H9 (cell line): ENCODE measurements around the gene KCNAB2. TPM values are rescaled to one million over a fixed set of nuclear protein-coding genes. Genes with fewer than 3 reads are reported as not detected.

ENCODE experiments used
- DNase-seq: peaks from one replicate; pipeline ENCODE4 v3.0.0-alpha.2; 2017
- H2AFZ ChIP-seq: one replicate; pipeline ENCODE4 v1.6.1; 2013; ENCODE audit warnings: mild to moderate bottlenecking, low read length, control low read depth, moderate library complexity
- H2AK5ac ChIP-seq: 2 replicates; pipeline ENCODE4 v1.6.1; 2013; ENCODE audit warnings: low read length, control low read depth, mixed read lengths; ENCODE audit not compliant: insufficient read length
- H2BK120ac ChIP-seq: one replicate; pipeline ENCODE4 v1.6.1; 2013; ENCODE audit warnings: low read depth, mild to moderate bottlenecking, low read length, control low read depth, inconsistent platforms; ENCODE audit not compliant: poor library complexity, severe bottlenecking
- H2BK12ac ChIP-seq: 2 replicates; pipeline ENCODE4 v1.6.1; 2013; ENCODE audit warnings: low read length, control low read depth, mixed read lengths, low read depth; ENCODE audit not compliant: insufficient read length
- H2BK15ac ChIP-seq: 2 replicates; pipeline ENCODE4 v1.6.1; 2013; ENCODE audit warnings: low read depth, low read length, control low read depth
- H2BK20ac ChIP-seq: one replicate; pipeline ENCODE4 v1.6.1; 2013; ENCODE audit warnings: low read depth, mild to moderate bottlenecking, low read length, control low read depth, inconsistent platforms; ENCODE audit not compliant: poor library complexity, severe bottlenecking
- H2BK5ac ChIP-seq: 2 replicates; pipeline ENCODE4 v1.6.1; 2013; ENCODE audit warnings: low read length, control low read depth, mixed read lengths; ENCODE audit not compliant: insufficient read length
- H3K14ac ChIP-seq: 2 replicates; pipeline ENCODE4 v1.6.1; 2013; ENCODE audit warnings: low read length, control low read depth; ENCODE audit not compliant: insufficient read depth
- H3K18ac ChIP-seq: 2 replicates; pipeline ENCODE4 v1.6.1; 2013; ENCODE audit warnings: low read depth, mild to moderate bottlenecking, mixed read lengths, low read length, control low read depth; ENCODE audit not compliant: insufficient read length
- H3K23ac ChIP-seq: 2 replicates; pipeline ENCODE4 v1.6.1; 2013; ENCODE audit warnings: low read length, control low read depth, mixed read lengths, low read depth; ENCODE audit not compliant: insufficient read length
- H3K23me2 ChIP-seq: 2 replicates; pipeline ENCODE4 v1.6.1; 2013; ENCODE audit warnings: low read depth, mild to moderate bottlenecking, mixed read lengths, low read length, control low read depth; ENCODE audit not compliant: insufficient read length, poor library complexity, severe bottlenecking
- H3K27ac ChIP-seq: 2 replicates; pipeline ENCODE4 v1.5.1; 2013; ENCODE audit warnings: low read length, control low read depth, mixed read lengths, low read depth; ENCODE audit not compliant: insufficient read length
- H3K27me3 ChIP-seq: 2 replicates; pipeline ENCODE4 v1.6.1; 2013; ENCODE audit warnings: low read length, control low read depth, inconsistent platforms; ENCODE audit not compliant: insufficient read depth
- H3K4ac ChIP-seq: 2 replicates; pipeline ENCODE4 v1.6.1; 2013; ENCODE audit warnings: low read depth, mild to moderate bottlenecking, control low read depth, inconsistent platforms, low read length, moderate library complexity
- H3K4me1 ChIP-seq: 2 replicates; pipeline ENCODE4 v1.6.1; 2013; ENCODE audit warnings: low read length, control low read depth, inconsistent platforms; ENCODE audit not compliant: insufficient read depth
- H3K4me2 ChIP-seq: 2 replicates; pipeline ENCODE4 v1.6.1; 2013; ENCODE audit warnings: low read length, control low read depth, mixed read lengths; ENCODE audit not compliant: insufficient read length, insufficient read depth
- H3K56ac ChIP-seq: 2 replicates; pipeline ENCODE4 v1.6.1; 2013; ENCODE audit warnings: low read depth, mild to moderate bottlenecking, mixed read lengths, low read length, control low read depth; ENCODE audit not compliant: insufficient read length
- H3K79me1 ChIP-seq: 2 replicates; pipeline ENCODE4 v1.6.1; 2013; ENCODE audit warnings: low read depth, mild to moderate bottlenecking, moderate library complexity, low read length, control low read depth, inconsistent platforms; ENCODE audit not compliant: insufficient read depth, poor library complexity, severe bottlenecking
- H3K79me2 ChIP-seq: 2 replicates; pipeline ENCODE4 v1.6.1; 2013; ENCODE audit warnings: low read length, control low read depth, inconsistent platforms; ENCODE audit not compliant: insufficient read depth
- H3K9ac ChIP-seq: 2 replicates; pipeline ENCODE4 v1.6.1; 2013; ENCODE audit warnings: low read length, control low read depth, mixed read lengths; ENCODE audit not compliant: insufficient read length; ENCODE audit errors: extremely low read depth
- H3K9me3 ChIP-seq: one replicate; pipeline ENCODE4 v1.6.1; 2013; ENCODE audit warnings: low read depth, low read length, inconsistent platforms; ENCODE audit not compliant: control insufficient read depth
- H3T11ph ChIP-seq: one replicate; pipeline ENCODE4 v1.6.1; 2013; ENCODE audit warnings: mild to moderate bottlenecking, low read length, control low read depth, inconsistent platforms
- H4K20me1 ChIP-seq: one replicate; pipeline ENCODE4 v1.6.1; 2013; ENCODE audit not compliant: control insufficient read depth, insufficient read length, insufficient read depth
- H4K5ac ChIP-seq: 2 replicates; pipeline ENCODE4 v1.6.1; 2013; ENCODE audit warnings: low read depth, mild to moderate bottlenecking, mixed read lengths, low read length, control low read depth; ENCODE audit not compliant: insufficient read length
- H4K8ac ChIP-seq: replicated peaks from 2 replicates; pipeline ENCODE4 v1.6.1; 2013; ENCODE audit warnings: low read length, control low read depth, mixed read lengths, low read depth; ENCODE audit not compliant: insufficient read length
- H4K91ac ChIP-seq: 2 replicates; pipeline ENCODE4 v1.6.1; 2013; ENCODE audit warnings: low read depth, mild to moderate bottlenecking, moderate library complexity, mixed read lengths, low read length, control low read depth; ENCODE audit not compliant: insufficient read length
- H3K27ac Mint-ChIP-seq, 3 experiments: 2 replicates in 2 of 3; 3 replicates in 1 of 3; pipeline ENCODE4 v1.8.0; 2020 to 2021; ENCODE audit warnings: mixed read lengths in 3 of 3, mild to moderate bottlenecking in 1 of 3, moderate library complexity in 1 of 3
- H3K27me3 Mint-ChIP-seq: 2 replicates; pipeline ENCODE4 v1.8.0; 2021; ENCODE audit warnings: low read depth, mild to moderate bottlenecking, moderate library complexity, mixed read lengths
- H3K36me3 Mint-ChIP-seq, 3 experiments: 2 replicates in 2 of 3; 3 replicates in 1 of 3; pipeline ENCODE4 v1.8.0; 2020 to 2021; ENCODE audit warnings: low read depth in 3 of 3, mixed read lengths in 3 of 3; ENCODE audit not compliant: insufficient read depth in 1 of 3
- H3K4me1 Mint-ChIP-seq, 2 experiments: 2 replicates each; pipeline ENCODE4 v1.8.0; 2020; ENCODE audit warnings: mixed read lengths in 2 of 2
- H3K4me3 Mint-ChIP-seq, 2 experiments: 2 replicates in 1 of 2; 3 replicates in 1 of 2; pipeline ENCODE4 v1.8.0; 2020 to 2021; ENCODE audit warnings: mild to moderate bottlenecking in 2 of 2, mixed read lengths in 2 of 2, moderate library complexity in 1 of 2
- H3K9me3 Mint-ChIP-seq, 2 experiments: 2 replicates in 1 of 2; 3 replicates in 1 of 2; pipeline ENCODE4 v1.8.0; 2020; ENCODE audit warnings: mild to moderate bottlenecking in 2 of 2, mixed read lengths in 2 of 2, moderate library complexity in 1 of 2
- CTCF ChIP-seq: fragments of 200-600 bp; sonication (generic); conservative IDR thresholded peaks from 3 replicates; pipeline ENCODE4 v1.8.0; 2021; ENCODE audit warnings: antibody characterized with exemption, mild to moderate bottlenecking
- WGBS: extraction: QIAGEN DNeasy Blood & Tissue Kit; methylation state at CpG from one replicate; pipeline ENCODE4 v1.1.7; 2013; ENCODE audit warnings: missing lambda C conversion rate, low lambda C conversion rate, mixed read lengths; ENCODE audit not compliant: insufficient read length; ENCODE audit errors: extremely low coverage; 5-methylcytosine and 5-hydroxymethylcytosine counted together
- total RNA-seq: library from RNA; stranded (reverse); gene quantifications from 2 replicates; pipeline ENCODE4 v1.2.1, GENCODE V29; 2021

The KCNAB2 gene
- total RNA-seq, 1 experiment from 2014 or later, result 8.3 TPM

GRCh38 chr1:6148497-6149241, 103.0 kb downstream of the KCNAB2 start:
- no peak overlapping the region for H2BK12ac ChIP-seq
- no peak overlapping the region for H2BK120ac ChIP-seq
- no peak overlapping the region for H2AK5ac ChIP-seq
- no peak overlapping the region for H3K27ac ChIP-seq
- no peaks in the 10 kb centered on the region for H3K4me1 ChIP-seq
- no peak for TF ChIP-seq CTCF
- peaks cover 2 to 9% of the 10 kb centered on the region in 2 experiments; a peak in 2 of 4 replicates for H3K4me1 Mint-ChIP-seq
- no peak overlapping the region for H3K56ac ChIP-seq
- H3K9me3 ChIP-seq, result no peaks in the 10 kb centered on the region
- peak overlapping the region; percentile 55 to 81 for H3K4me3 Mint-ChIP-seq
- H3K23me2 ChIP-seq, result peaks cover 12% of the 10 kb centered on the region
- H3K14ac ChIP-seq, result peak overlapping the region; percentile 59; the same call in 1 of the 2 replicates
- peak; percentile 94 for DNase-seq
- H3K79me1 ChIP-seq, result no peaks in the 10 kb centered on the region
- no peak overlapping the region for H3K27ac Mint-ChIP-seq
- H4K8ac ChIP-seq, result no peak overlapping the region
- H3K23ac ChIP-seq, result no peak overlapping the region
- no peak overlapping the region for H2AFZ ChIP-seq
- H3T11ph ChIP-seq, result no peak overlapping the region
- H2BK15ac ChIP-seq, result no peak overlapping the region
- peak overlapping the region; percentile 95 for H3K4me2 ChIP-seq
- no peak overlapping the region for H2BK5ac ChIP-seq
- no peak overlapping the region for H3K9ac ChIP-seq
- H2BK20ac ChIP-seq, result no peak overlapping the region
- WGBS, result no CpG with 5 or more reads among the region's 53 CpGs
- H3K9me3 Mint-ChIP-seq, result no peaks in the 10 kb centered on the region
- H3K27me3 Mint-ChIP-seq, result peaks cover 37% of the 10 kb centered on the region
- no peak overlapping the region for H3K4ac ChIP-seq
- no peaks in the 10 kb centered on the region for H3K79me2 ChIP-seq
- H3K18ac ChIP-seq, result peak overlapping the region; percentile 37
- peaks cover 9% of the 10 kb centered on the region; the same call in 1 of the 2 replicates for H3K27me3 ChIP-seq
- no peaks in the 10 kb centered on the region for H4K20me1 ChIP-seq
- H4K91ac ChIP-seq, result no peak overlapping the region
- no peak overlapping the region for H4K5ac ChIP-seq
- H3K36me3 Mint-ChIP-seq, result no peaks in the 10 kb centered on the region
